ENCODE measurements around the gene RNF166.

GRCh38 chr16:88723911-88724310 is 17.7 kb upstream of the RNF166 start:
- TF ChIP-seq FOXA3 (CRISPR knock-in tag; IDR thresholded peaks at IDR 0.05) (no peak), MXI1 (IDR thresholded peaks at IDR 0.05; ENCODE audit: borderline replicate concordance, low read depth, low read length) (no peak), POLR2AphosphoS5 (IDR thresholded peaks at IDR 0.05; ENCODE audit: low read depth, low read length) (no peak), CTCF (CRISPR knock-in tag; IDR thresholded peaks at IDR 0.05) (no peak), REST (IDR thresholded peaks at IDR 0.05; ENCODE audit: borderline replicate concordance in 1 of 2, low read depth in 1 of 2, low read length in 2 of 2) (no peak), TBP (CRISPR knock-in tag; IDR thresholded peaks at IDR 0.05) (no peak), NFE2 (CRISPR knock-in tag; IDR thresholded peaks at IDR 0.05) (no peak), ELF4 (CRISPR knock-in tag; IDR thresholded peaks at IDR 0.05; ENCODE audit: borderline replicate concordance) (no peak), SETDB1 (CRISPR knock-in tag; IDR thresholded peaks at IDR 0.05; ENCODE audit: borderline replicate concordance) (no peak), RNF2 (conservative IDR thresholded peaks at IDR 0.05; ENCODE audit: low read depth) (no peak), ZGPAT (CRISPR knock-in tag; IDR thresholded peaks at IDR 0.05) (no peak), TSC22D2 (CRISPR knock-in tag; IDR thresholded peaks at IDR 0.05; ENCODE audit: borderline replicate concordance) (no peak), CREB1 (IDR thresholded peaks at IDR 0.05) (no peak), CREB1 (CRISPR knock-in tag; IDR thresholded peaks at IDR 0.05) (no peak), NFE2L1 (CRISPR knock-in tag; IDR thresholded peaks at IDR 0.05; ENCODE audit: borderline replicate concordance) (no peak)
